HG03460 (cell line): ENCODE measurements around the gene C1QTNF12.

Experiments
- ATAC-seq: cut with Tn5 transposase; IDR thresholded peaks from one replicate; pipeline ENCODE4 v1.9.1; 2021; ENCODE audit not compliant: unreplicated experiment

Gene C1QTNF12

GRCh38 chr1:1246577-1247340 lies at the start of gene C1QTNF12:
C1QTNF12 (minus strand) TSS chr1:1246722; CDS start chr1:1246690, 32 bp downstream.
- no peak for ATAC-seq

- ATAC-seq: no peak
These were observed 48.8 kb upstream of the C1QTNF12 start for GRCh38 chr1:1295154-1295923.

GRCh38 chr1:1294250-1294890 lies 47.8 kb upstream of the C1QTNF12 start:
- ATAC-seq: no peak

- ATAC-seq: no peak
These were observed 47.0 kb upstream of the C1QTNF12 start for GRCh38 chr1:1293263-1294249.

GRCh38 chr1:1292851-1293250 lies 46.3 kb upstream of the C1QTNF12 start:
- ATAC-seq: no peak

- ATAC-seq: no peak
These were observed 45.9 kb upstream of the C1QTNF12 start for GRCh38 chr1:1292442-1292779.

GRCh38 chr1:1291548-1292441 lies 45.3 kb upstream of the C1QTNF12 start:
- ATAC-seq: peak; percentile 42

GRCh38 chr1:1291023-1291528 lies 44.6 kb upstream of the C1QTNF12 start:
- no peak for ATAC-seq

- ATAC-seq: no peak
These were observed 43.8 kb upstream of the C1QTNF12 start for GRCh38 chr1:1290238-1290731.

GRCh38 chr1:1287288-1288110 lies 41.0 kb upstream of the C1QTNF12 start:
- ATAC-seq: no peak

- no peak for ATAC-seq
These were observed 40.1 kb upstream of the C1QTNF12 start for GRCh38 chr1:1286313-1287261.

- ATAC-seq: no peak
These were observed 39.2 kb upstream of the C1QTNF12 start for GRCh38 chr1:1285611-1286311.

GRCh38 chr1:1285102-1285571 lies 38.6 kb upstream of the C1QTNF12 start:
- no peak for ATAC-seq

GRCh38 chr1:1284221-1285101 lies 37.9 kb upstream of the C1QTNF12 start:
- no peak for ATAC-seq

- no peak for ATAC-seq
These were observed 37.3 kb upstream of the C1QTNF12 start for GRCh38 chr1:1283821-1284220.

GRCh38 chr1:1282998-1283397 lies 36.5 kb upstream of the C1QTNF12 start:
- no peak for ATAC-seq
